Stimulated activated CD4-positive, alpha-beta T cell treated with anti-CD3 and anti-CD28 coated beads, Interleukin-12 subunit alpha, Interleukin-12 subunit beta, amount 100 ng/mL, for 48 hours (primary cell): ENCODE data around the gene PGM3.

Experiments
- DNase-seq, 3 donors: peaks; one replicate each; pipeline ENCODE4 v3.0.0-alpha.2; 2020; ENCODE audit warnings: low read depth in 2 of 3, low spot score in 1 of 3

Gene PGM3

GRCh38 chr6:83119742-83120300 is 73.2 kb downstream of the PGM3 start:
- no peak for DNase-seq

- DNase-seq = no peak
Measured at GRCh38 chr6:83117802-83118201, 75.3 kb downstream of the PGM3 start.
